HG02973 (cell line): ENCODE measurements around the gene FBXL16.
"Not testable (repeated sequence)": the region's sequence is repeated elsewhere in the genome, so short reads cannot be mapped to it uniquely, and the experiment has no call there.

Source experiments
- ATAC-seq: cut with Tn5 transposase; IDR thresholded peaks from one replicate; pipeline ENCODE4 v1.9.1; 2021; ENCODE audit warnings: moderate library complexity; ENCODE audit not compliant: unreplicated experiment

Gene FBXL16

GRCh38 chr16:724188-725040 lies 18.8 kb upstream of the FBXL16 start:
- ATAC-seq = no peak

- ATAC-seq = no peak
These were observed 18.1 kb upstream of the FBXL16 start for GRCh38 chr16:723695-724094.

GRCh38 chr16:722835-723633 lies 17.4 kb upstream of the FBXL16 start:
- no peak for ATAC-seq

GRCh38 chr16:721765-722540 lies 16.4 kb upstream of the FBXL16 start:
- ATAC-seq = no peak

GRCh38 chr16:720990-721764 lies 15.6 kb upstream of the FBXL16 start, which contains the start of gene ANTKMT:
Gene ANTKMT, plus strand, starts transcription at chr16:721146. Its CDS starts 129 bp downstream, at chr16:721275.
- peak; percentile 53 for ATAC-seq

- no peak for ATAC-seq
These were observed 14.9 kb upstream of the FBXL16 start for GRCh38 chr16:720447-720989.

- ATAC-seq = no peak
These were observed 14.3 kb upstream of the FBXL16 start for GRCh38 chr16:719815-720446.

- no peak for ATAC-seq
These were observed 13.3 kb upstream of the FBXL16 start for GRCh38 chr16:718922-719321.

- ATAC-seq = no peak
These were observed 12.8 kb upstream of the FBXL16 start for GRCh38 chr16:718389-718788.

- no peak for ATAC-seq
These were observed 12.0 kb upstream of the FBXL16 start for GRCh38 chr16:717450-718245.

- no peak for ATAC-seq
These were observed 11.2 kb upstream of the FBXL16 start for GRCh38 chr16:716768-717325.

GRCh38 chr16:716200-716568 lies 10.6 kb upstream of the FBXL16 start:
- ATAC-seq = no peak

GRCh38 chr16:715477-716199 lies 10.0 kb upstream of the FBXL16 start:
- ATAC-seq = no peak

GRCh38 chr16:714558-715476 lies 9.2 kb upstream of the FBXL16 start, which contains the start of gene METRN:
Gene METRN, plus strand, starts transcription at chr16:715118. Its CDS starts 172 bp downstream, at chr16:715290.
- peak; percentile 63 for ATAC-seq

- ATAC-seq = no peak
These were observed 8.5 kb upstream of the FBXL16 start for GRCh38 chr16:714079-714478.

GRCh38 chr16:712740-713250 lies 7.2 kb upstream of the FBXL16 start:
- not testable (repeated sequence) for ATAC-seq
